Testis (tissue), 2 donors: ENCODE data around the gene OTUD4.

Experiments
- CTCF ChIP-seq, 3 experiments: fragments of 450-650 bp in 2 of 3; fragments of 200-600 bp in 1 of 3; sonication (generic) in 1 of 3; IDR thresholded peaks; one replicate each; pipeline ENCODE4 v1.5.1; 2016 to 2019; ENCODE audit warnings: antibody characterized with exemption in 3 of 3, mild to moderate bottlenecking in 2 of 3, moderate library complexity in 1 of 3
- POLR2A ChIP-seq: fragments of 450-650 bp; IDR thresholded peaks from one replicate; pipeline ENCODE4 v1.6.1; 2017; ENCODE audit warnings: antibody characterized with exemption, mild to moderate bottlenecking, moderate library complexity

- TF ChIP-seq POLR2A (no peak), CTCF (IDR thresholded peaks at IDR 0.05) (no peak)
Observed at GRCh38 chr4:145213245-145213644, 32.9 kb upstream of the OTUD4 start.
